Activated CD4-positive, alpha-beta T cell treated with anti-CD3 and anti-CD28 coated beads, Interleukin-2, amount 10 ng/mL, durations not matched to agents 24 days and 14 days (primary cell): ENCODE data around the gene PALM. TPM values are rescaled to one million over a fixed set of nuclear protein-coding genes. Genes with fewer than 3 reads are reported as not detected.
"Not testable (repeated sequence)": the region's sequence is repeated elsewhere in the genome, so short reads cannot be mapped to it uniquely, and the experiment has no call there.

Source experiments
- DNase-seq: peaks from one replicate; pipeline ENCODE4 v3.0.0; 2022
- H3K27ac Mint-ChIP-seq: one replicate; pipeline ENCODE4 v1.8.0; 2022; ENCODE audit warnings: mild to moderate bottlenecking, mixed read lengths
- H3K27me3 Mint-ChIP-seq: one replicate; pipeline ENCODE4 v1.8.0; 2022; ENCODE audit warnings: mixed read lengths
- H3K36me3 Mint-ChIP-seq: one replicate; pipeline ENCODE4 v1.8.0; 2022; ENCODE audit warnings: low read depth, mild to moderate bottlenecking, mixed read lengths
- H3K4me1 Mint-ChIP-seq: one replicate; pipeline ENCODE4 v1.8.0; 2021; ENCODE audit warnings: mixed read lengths
- H3K4me3 Mint-ChIP-seq: one replicate; pipeline ENCODE4 v1.8.0; 2022; ENCODE audit warnings: mild to moderate bottlenecking, moderate library complexity, mixed read lengths
- H3K9me3 Mint-ChIP-seq: one replicate; pipeline ENCODE4 v1.8.0; 2021; ENCODE audit warnings: mixed read lengths
- intact Hi-C: fragments of 100-400 bp; cut with micrococcal nuclease; formaldehyde crosslinking; loops from one replicate; pipeline ENCODE4 v1.15.1; 2023
- total RNA-seq: library from RNA; stranded (reverse); gene quantifications from 2 replicates; pipeline ENCODE4 v1.2.3, GENCODE V29; 2022

PALM gene
- total RNA-seq, 1 donor from 2014 or later, result not detected

DNA sequence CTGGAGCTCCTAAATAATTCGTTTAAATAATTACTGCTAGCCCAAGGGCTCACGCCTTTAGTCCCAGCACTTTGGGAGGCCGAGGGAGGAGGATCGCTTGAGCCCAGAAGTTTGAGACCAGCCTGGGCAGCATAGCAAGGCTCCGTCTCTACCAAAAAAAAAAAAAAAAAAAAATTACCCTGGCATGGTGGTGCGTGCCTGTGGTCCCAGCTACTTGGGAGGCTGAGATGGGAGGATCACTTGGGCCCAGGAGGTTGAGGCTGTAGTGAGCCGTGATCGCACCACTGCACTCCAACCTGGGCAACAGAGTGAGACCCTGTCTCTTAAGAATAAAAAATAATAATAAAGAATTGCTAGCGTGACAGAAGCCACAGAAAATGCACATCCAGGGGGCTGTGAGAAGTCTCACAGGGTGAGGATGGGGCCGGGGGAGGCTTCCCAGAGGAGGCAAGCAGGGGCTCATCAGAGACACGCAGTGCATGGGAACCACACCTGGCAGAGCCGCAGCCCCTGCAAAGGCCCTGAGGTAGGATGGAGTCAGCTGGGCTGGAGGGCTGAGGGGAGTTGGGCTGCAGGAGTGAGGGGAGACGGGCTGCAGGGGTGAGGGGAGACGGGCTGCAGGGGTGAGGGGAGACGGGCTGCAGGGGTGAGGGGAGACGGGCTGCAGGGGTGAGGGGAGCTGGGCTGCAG, 32.2 kb downstream of the PALM start:
- H3K4me3 Mint-ChIP-seq, H3K36me3 Mint-ChIP-seq, H3K27me3 Mint-ChIP-seq, H3K9me3 Mint-ChIP-seq, H3K4me1 Mint-ChIP-seq, H3K27ac Mint-ChIP-seq, intact Hi-C loops, DNase-seq: not testable (repeated sequence)

DNA sequence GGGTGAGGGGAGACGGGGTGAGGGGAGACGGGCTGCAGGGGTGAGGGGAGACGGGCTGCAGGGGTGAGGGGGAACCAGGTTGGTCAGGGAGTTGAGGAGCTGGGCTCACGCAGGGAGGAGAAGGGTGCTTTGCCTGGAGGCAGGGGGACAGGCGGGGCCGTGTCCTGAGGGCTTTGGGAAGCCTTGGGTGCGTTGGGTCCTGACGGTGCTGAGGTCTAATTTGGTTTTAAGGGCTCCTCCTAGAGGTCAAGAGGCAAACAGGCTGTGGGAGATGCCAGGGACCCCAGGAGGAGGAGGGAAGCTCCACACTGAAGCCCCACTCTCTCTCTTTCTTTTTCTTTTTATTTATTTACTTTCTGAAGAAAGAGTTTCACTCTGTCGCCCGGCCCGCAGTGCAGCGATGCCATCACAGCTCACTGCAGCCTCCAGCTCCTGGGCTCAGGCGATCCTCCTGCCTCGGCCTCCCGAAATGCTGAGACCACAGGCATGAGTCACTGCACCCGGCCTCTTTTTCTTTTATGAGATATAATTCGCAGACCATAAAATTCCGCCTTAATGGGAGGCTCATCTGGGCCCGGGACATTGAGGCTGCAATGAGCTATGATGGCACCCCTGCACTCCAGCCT, 32.9 kb downstream of the PALM start:
- Mint-ChIP-seq H3K27ac (no peak overlapping the region), H3K9me3 (no peaks in the 10 kb centered on the region), H3K4me1 (no peaks in the 10 kb centered on the region), H3K27me3 (no peaks in the 10 kb centered on the region), H3K4me3 (no peak overlapping the region), H3K36me3 (no peaks in the 10 kb centered on the region)
- intact Hi-C loops, result no loop called here
- peak; percentile 65 for DNase-seq

- intact Hi-C loops, result no loop called here
These were observed 33.9 kb downstream of the PALM start for GRCh38 chr19:742540-743075.

DNA sequence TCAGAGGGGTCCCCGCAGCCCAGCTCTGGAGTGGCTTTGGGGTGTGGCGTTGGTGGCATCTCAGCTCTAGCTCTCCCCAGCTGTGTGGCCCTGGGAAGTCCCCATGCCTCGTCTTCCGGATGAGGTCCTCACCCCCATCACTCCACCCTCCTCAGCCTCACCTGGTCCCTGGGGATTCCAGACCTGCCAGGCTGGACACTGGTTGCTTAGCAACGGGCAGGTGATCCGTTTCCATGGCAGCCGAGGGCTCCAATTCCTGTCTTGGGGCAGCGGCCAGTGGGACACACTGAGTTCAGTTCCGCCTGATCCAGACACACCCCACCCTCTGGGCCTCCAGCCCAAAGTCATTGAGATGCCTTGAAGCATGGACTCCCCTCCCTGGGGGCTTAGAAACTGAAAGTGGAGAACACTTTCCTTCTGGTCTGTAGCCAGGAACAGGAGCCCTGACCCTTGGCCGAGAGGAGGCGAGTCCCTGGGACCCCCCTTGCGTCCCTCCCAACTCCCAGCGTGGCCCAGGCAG, 34.5 kb downstream of the PALM start:
- H3K4me1 Mint-ChIP-seq, result no peaks in the 10 kb centered on the region
- H3K36me3 Mint-ChIP-seq, result no peaks in the 10 kb centered on the region
- no peaks in the 10 kb centered on the region for H3K9me3 Mint-ChIP-seq
- intact Hi-C loops, result no loop called here
- DNase-seq, result no peak
- no peaks in the 10 kb centered on the region for H3K27me3 Mint-ChIP-seq
- H3K4me3 Mint-ChIP-seq, result no peak overlapping the region
- no peak overlapping the region for H3K27ac Mint-ChIP-seq

More at GRCh38 chr19:742540-743075, 33.9 kb downstream of the PALM start:
- H3K4me3 Mint-ChIP-seq, result no peak overlapping the region
- no peak for DNase-seq
- no peak overlapping the region for H3K27ac Mint-ChIP-seq
- no peaks in the 10 kb centered on the region for H3K36me3 Mint-ChIP-seq
- no peaks in the 10 kb centered on the region for H3K27me3 Mint-ChIP-seq
- H3K9me3 Mint-ChIP-seq, result no peaks in the 10 kb centered on the region
- no peaks in the 10 kb centered on the region for H3K4me1 Mint-ChIP-seq

DNA sequence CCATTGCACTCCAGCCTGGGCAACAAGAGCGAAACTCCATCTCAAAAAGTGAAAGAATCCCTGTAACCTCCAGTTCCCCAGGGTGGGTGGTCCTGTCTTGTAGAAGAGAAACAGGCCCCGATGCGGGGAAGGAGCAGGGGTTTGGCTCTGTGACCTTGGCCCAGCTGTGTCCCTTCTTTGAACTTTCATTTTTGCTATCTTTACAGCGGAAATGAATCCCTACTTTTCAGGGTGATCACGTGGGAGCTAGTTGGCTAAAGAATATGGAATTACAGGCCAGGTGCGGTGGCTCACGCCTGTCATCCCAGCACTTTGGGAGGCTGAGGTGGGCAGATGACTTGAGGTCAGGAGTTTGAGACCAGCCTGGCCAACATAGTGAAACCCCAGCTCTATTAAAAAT, 36.4 kb downstream of the PALM start:
- H3K4me3 Mint-ChIP-seq, H3K4me1 Mint-ChIP-seq, H3K36me3 Mint-ChIP-seq, H3K27ac Mint-ChIP-seq, H3K27me3 Mint-ChIP-seq, H3K9me3 Mint-ChIP-seq, DNase-seq, intact Hi-C loops: not testable (repeated sequence)

DNA sequence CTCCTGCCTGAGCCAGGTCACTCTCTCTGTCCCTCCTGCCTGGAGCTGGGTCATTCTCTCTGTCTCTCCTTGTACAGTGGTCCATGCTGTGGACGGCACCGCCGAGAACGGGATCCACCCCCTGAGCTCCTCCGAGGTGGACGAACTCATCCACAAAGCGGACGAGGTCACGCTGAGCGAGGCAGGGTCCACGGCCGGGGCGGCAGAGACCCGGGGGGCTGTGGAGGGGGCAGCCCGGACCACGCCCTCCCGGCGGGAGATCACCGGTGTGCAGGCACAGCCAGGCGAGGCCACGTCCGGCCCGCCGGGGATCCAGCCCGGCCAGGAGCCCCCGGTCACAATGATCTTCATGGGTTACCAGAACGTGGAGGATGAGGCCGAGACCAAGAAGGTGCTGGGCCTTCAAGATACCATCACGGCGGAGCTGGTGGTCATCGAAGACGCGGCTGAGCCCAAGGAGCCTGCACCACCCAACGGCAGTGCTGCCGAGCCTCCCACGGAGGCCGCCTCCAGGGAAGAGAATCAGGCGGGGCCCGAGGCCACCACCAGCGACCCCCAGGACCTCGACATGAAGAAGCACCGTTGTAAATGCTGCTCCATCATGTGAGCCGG, 37.6 kb downstream of the PALM start:
- no peak overlapping the region for H3K27ac Mint-ChIP-seq
- intact Hi-C loops, result no loop called here
- no peaks in the 10 kb centered on the region for H3K4me1 Mint-ChIP-seq
- H3K9me3 Mint-ChIP-seq, result no peaks in the 10 kb centered on the region
- H3K27me3 Mint-ChIP-seq, result no peaks in the 10 kb centered on the region
- no peak overlapping the region for H3K4me3 Mint-ChIP-seq
- no peak for DNase-seq
- no peaks in the 10 kb centered on the region for H3K36me3 Mint-ChIP-seq

DNA sequence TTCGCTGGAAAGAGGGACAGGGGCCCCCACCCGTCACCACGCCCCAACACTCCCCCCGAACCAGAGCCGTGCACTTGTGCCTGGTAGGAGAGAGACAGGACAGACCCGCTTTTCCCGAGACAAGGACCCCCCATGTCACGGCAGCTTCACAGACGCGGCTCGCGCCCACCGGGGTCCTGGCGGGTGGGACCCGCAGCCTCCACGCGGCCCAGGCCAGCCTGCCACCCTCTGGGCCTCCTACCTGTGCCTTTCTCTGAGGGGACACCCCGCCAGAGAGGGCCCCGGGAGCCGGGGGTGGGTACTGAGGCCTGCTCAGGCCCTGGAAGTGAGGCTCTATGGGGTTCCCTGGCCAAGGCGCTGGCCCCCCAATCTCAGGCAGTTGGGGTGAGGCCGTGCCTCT, 38.2 kb downstream of the PALM start:
- intact Hi-C loops, result no loop called here
- H3K27me3 Mint-ChIP-seq, result no peaks in the 10 kb centered on the region
- no peak for DNase-seq
- H3K9me3 Mint-ChIP-seq, result no peaks in the 10 kb centered on the region
- no peak overlapping the region for H3K27ac Mint-ChIP-seq
- H3K36me3 Mint-ChIP-seq, result no peaks in the 10 kb centered on the region
- no peak overlapping the region for H3K4me3 Mint-ChIP-seq
- no peaks in the 10 kb centered on the region for H3K4me1 Mint-ChIP-seq

- intact Hi-C loops, result no loop called here
- Mint-ChIP-seq H3K27me3 (no peaks in the 10 kb centered on the region), H3K27ac (no peak overlapping the region), H3K4me3 (no peak overlapping the region), H3K9me3 (no peaks in the 10 kb centered on the region), H3K4me1 (no peaks in the 10 kb centered on the region), H3K36me3 (no peaks in the 10 kb centered on the region)
- no peak for DNase-seq
These were observed 38.9 kb downstream of the PALM start for GRCh38 chr19:747432-748273.

- DNase-seq, result no peak
- no peaks in the 10 kb centered on the region for H3K36me3 Mint-ChIP-seq
- H3K4me3 Mint-ChIP-seq, result no peak overlapping the region
- H3K27ac Mint-ChIP-seq, result no peak overlapping the region
- H3K27me3 Mint-ChIP-seq, result no peaks in the 10 kb centered on the region
- no peaks in the 10 kb centered on the region for H3K4me1 Mint-ChIP-seq
- intact Hi-C loops, result no loop called here
- no peaks in the 10 kb centered on the region for H3K9me3 Mint-ChIP-seq
These were observed 39.5 kb downstream of the PALM start for GRCh38 chr19:748274-748598.

- Mint-ChIP-seq H3K27me3 (no peaks in the 10 kb centered on the region), H3K36me3 (no peaks in the 10 kb centered on the region), H3K9me3 (no peaks in the 10 kb centered on the region), H3K27ac (no peak overlapping the region), H3K4me3 (no peak overlapping the region), H3K4me1 (no peaks in the 10 kb centered on the region)
- no peak for DNase-seq
- intact Hi-C loops, result no loop called here
These were observed 41.1 kb downstream of the PALM start for GRCh38 chr19:749811-750210.

- H3K9me3 Mint-ChIP-seq, result no peaks in the 10 kb centered on the region
- no peaks in the 10 kb centered on the region for H3K27me3 Mint-ChIP-seq
- H3K36me3 Mint-ChIP-seq, result no peaks in the 10 kb centered on the region
- intact Hi-C loops, result no loop called here
- no peak within 1 kb of the TSS for H3K4me3 Mint-ChIP-seq
- no peaks in the 10 kb centered on the region for H3K4me1 Mint-ChIP-seq
- DNase-seq, result no peak
- no peak within 1 kb of the TSS for H3K27ac Mint-ChIP-seq
These were observed 42.1 kb downstream of the PALM start, which contains the start of gene MISP for GRCh38 chr19:750640-751423. Gene MISP, plus strand, starts transcription at chr19:751112. Its CDS starts 5,835 bp downstream, at chr19:756947.

GRCh38 chr19:751501-752341, 43.0 kb downstream of the PALM start:
- intact Hi-C loops, result no loop called here

More at GRCh38 chr19:751501-752341, 43.0 kb downstream of the PALM start:
- H3K4me1 Mint-ChIP-seq, result no peaks in the 10 kb centered on the region
- no peak overlapping the region for H3K27ac Mint-ChIP-seq
- H3K27me3 Mint-ChIP-seq, result no peaks in the 10 kb centered on the region
- H3K4me3 Mint-ChIP-seq, result no peak overlapping the region
- DNase-seq, result no peak
- H3K9me3 Mint-ChIP-seq, result no peaks in the 10 kb centered on the region
- H3K36me3 Mint-ChIP-seq, result no peaks in the 10 kb centered on the region
